COR-L47 (cell line): Measurements from ENCODE around the gene DLG1.
"Not testable (repeated sequence)": the region's sequence is repeated elsewhere in the genome, so short reads cannot be mapped to it uniquely, and the experiment has no call there.

Experiments
- DNase-seq: peaks from one replicate; lab custom pipeline; 2025; lab: John Stamatoyannopoulos, UW

The DLG1 gene

DNA sequence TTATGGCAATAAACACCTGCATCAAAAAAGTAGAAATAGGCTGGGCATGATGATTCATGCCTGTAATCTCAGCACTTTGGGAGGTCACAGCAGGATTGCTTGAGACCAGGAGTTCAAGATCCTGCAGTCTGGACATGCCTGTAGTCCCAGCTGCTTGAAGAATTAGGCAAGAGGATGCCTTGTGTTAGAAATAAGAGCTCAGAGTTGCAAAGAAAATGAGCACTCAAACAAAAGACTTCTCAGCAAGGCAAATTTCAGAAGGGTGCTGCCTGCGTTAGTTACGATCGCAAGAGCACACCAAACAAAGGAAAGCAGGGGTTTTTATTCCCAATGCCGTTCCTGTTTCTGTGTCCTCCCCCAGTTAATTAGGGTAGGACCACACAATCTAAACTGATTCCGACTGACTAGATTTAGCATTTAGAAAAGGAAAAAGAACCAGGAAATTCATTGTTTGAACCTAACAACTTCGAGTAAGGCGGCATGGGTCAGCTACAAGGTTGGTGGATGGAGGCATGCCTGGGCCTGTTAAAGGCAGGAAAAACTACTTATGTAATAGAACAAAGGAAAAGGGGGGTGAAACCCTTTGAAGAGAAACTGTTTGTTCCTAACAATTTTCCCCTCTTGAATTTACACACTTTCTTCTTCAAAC is 55.5 kb downstream of the DLG1 start:
- no peak for DNase-seq

DNA sequence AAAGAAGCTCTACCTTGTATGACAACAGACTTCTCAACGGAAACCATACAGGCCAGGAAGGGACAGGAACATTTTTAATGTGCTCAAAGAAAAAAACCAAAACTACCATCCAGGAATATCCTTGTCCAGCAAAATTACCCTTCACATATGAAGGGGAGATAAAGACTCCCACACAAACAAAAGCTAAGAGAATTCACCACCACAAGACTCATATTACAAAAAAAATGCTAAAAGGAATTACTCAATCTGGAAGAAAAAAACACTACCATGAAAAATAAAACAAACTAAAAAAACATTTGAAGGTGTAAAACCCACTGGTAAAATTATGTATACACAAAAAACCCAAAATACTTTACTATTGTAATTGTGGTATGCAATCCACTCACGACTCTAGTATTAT is 57.2 kb downstream of the DLG1 start:
- no peak for DNase-seq

DNA sequence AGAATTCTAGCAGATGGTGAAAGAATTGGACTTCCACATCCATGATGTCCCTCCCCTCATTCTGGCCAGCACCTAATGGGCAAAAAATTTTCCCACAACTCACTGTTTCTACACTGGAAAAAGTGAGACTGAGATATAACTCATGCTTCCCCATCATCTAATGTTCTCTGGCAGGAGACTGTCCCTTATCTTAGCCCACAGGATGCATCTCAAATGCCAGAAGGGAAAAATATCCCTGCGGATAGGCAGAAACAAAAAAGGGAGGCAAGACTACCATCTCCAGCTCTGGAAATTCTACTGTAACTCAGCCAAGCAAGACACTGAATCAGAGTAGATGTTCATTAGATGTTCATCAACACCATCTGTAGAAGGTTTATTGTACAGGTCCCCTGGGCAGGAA is 58.6 kb downstream of the DLG1 start:
- DNase-seq = no peak

DNA sequence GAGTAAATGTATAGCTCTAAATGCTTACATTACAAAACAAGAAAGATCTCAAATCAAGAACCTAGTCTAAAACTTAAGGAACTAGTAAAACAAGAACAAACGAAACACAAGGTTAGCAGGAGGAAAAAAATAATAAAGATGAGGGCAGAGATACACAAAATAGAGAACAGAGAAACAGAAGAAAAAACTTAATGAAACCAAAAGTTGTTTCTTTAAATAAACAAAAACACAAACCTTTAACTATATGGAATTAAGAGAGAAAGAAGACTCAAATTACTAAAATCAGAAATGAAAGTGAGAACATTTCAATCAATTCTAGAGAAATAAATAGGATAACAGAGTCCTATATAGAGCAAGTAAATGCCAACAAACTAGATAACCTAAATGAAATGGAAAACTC is 59.6 kb downstream of the DLG1 start:
- DNase-seq = no peak

DNA sequence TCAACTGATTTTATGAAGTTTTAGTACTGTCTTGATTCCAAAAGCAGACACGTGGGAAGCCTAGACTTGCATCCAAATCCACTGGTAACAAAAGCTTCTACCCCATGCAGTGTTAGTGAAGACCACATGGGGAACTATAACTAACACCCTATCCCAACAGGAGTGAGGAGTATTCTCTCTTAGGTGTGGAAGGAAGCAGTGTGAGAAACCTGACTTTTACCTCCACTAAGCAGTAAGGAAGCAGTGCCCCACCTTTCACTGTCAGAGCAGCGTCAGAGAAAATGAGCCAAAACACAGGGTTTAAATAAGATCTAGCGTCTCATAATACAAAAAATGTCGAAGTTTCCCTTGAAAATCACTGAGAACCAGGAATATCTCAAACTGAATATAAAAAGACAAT is 60.5 kb downstream of the DLG1 start:
- DNase-seq = no peak

DNA sequence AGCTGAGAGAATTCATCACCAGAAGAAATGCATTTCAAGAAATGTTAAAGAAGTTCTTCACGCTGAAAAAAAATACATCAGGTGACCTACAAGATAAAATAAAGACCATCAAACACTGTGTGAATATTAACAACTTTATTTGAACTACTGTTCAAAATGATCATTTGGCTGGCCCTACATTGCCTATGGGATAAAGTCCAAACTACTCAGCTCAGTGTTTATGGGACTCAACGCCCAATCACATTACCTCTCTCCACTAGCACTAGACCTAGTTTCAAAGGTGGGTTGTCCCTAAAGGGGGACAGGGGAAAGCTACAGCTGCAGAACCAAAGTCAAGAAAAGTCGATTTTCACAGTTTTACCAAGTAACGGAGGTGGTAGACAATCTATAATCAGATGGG is 62.0 kb downstream of the DLG1 start:
- no peak for DNase-seq

DNA sequence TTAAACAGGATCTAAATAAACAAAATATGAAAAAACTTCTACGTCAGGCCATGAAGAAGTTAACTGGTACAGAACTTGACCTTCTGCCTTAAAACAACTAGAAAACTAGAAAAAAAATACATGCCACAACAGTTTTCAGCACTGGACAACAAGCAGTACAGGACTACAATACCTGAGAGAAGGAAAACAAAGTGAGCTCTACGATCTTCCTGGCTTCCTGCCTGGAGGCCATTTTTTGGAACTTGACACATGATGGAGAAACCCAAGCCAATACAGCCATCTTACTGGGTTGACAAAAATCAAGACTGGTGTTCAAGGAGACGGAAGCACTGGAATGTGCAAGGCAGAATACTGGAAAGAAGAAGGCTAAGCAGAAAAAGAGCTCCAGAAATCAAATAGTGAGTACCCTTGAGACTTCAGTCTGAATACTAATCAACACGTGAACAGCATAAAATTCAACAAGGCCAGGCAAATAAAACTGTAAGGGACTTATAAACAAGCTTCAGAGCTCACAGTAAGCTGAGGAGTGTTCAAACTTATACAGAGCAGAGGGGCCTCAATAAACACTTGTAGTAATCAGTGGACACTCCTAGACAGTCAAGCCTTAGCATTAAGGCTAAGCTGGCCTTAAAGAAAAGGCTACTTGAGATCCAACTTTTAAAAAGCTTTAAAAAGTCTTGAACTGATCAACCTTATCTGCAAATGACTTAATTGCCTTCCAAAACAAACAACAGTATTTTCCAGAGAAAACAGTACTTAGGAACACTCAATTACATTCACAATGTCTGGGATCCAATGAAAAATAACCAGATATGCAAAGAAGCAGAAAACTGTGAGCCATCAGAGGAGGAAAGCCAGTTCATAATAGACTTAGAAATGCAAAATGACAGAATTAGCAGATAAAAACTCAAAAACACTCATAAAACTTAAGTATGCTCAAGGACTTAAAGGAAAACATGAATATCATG is 63.2 kb downstream of the DLG1 start:
- DNase-seq = no peak

DNA sequence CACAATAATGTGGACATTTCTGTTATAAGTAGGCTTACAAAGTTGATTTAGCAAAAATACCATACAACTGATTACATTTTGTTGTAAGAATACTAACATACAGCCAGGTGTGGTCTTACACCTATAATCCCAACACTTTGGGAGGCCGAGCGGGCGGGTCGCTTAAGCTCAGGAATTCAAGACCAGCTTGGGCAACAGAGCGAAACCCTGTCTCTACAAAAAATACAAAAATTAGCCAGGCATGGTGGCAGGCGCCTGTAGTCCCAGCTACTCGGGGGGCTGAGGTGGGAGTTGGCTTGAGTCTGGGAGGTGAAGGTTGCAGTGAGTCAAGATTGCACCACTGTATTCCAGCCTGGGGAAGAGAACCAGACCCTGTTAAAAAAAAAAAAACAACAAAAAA is 67.1 kb downstream of the DLG1 start:
- no peak for DNase-seq

DNA sequence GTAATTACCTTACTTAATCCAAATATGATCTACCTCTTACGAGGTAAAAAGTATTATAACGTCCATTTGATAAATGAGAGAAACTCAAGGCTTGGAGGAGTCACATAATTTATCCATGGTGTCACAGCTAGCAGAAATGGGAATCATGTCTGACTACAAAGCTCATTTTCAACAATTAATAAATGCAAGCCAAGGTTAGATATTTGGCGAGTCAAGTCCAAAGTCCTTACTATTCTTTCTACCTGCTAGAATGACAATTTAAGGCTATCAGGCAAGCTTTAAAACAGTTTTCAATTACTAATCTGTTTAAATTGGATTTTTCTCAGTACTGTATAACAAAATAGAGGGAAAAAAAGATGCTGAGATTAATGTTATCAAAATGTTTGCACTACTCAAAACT is 68.6 kb downstream of the DLG1 start:
- DNase-seq = no peak

DNA sequence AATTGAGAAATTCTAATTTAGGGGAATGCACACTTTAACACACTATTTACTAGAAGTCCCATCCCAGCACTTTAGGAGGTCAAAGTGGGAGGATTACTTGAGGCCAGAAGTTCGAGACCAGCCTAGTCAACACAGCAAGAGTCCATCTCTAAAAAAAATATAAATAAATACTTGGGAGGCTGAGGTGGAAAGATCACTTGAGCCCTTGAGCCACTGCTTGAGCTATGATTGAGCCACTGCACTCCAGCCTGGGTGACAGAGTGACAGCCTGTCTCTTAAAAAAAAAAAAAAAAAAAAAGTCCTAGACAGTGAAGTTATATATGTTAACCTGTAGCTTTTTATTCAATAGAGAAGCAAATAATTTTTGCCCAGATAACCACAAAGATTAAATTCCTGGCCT is 69.2 kb downstream of the DLG1 start:
- no peak for DNase-seq

DNA sequence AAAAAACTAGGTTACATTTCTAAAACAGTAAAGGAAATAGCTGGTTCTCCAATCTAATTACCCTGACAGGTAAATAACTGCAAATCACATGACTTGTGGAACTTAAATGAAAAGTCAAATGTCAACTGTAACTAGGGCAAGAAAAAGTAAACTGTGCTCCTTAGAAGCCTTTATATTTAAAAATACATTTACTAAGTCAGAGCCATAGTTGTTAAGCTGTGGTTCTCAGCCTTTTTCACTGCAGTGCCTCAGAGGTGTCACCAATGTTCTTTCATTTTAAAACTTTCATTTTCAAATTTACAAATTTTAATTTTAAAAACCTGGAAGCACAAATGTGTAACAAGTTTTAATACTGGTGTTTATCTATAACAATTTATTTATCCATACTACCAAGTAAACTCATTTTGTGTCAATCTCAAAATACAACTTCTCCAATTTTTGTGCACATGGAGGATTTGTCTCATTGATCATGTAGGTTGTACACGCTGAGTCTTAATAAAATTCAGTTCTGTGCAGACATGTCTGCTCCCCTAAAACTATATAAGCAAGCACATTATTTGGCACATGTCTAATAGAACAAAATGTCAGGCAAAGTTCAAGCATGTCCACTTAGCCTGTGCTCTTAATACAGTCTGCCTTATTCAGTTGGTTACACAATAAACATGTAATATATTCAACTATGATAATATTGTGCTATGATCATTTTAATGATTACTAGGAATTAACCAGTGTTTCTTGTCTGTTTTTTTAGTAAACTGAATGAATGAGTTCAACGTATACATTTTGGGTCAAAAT is 70.4 kb downstream of the DLG1 start:
- no peak for DNase-seq

DNA sequence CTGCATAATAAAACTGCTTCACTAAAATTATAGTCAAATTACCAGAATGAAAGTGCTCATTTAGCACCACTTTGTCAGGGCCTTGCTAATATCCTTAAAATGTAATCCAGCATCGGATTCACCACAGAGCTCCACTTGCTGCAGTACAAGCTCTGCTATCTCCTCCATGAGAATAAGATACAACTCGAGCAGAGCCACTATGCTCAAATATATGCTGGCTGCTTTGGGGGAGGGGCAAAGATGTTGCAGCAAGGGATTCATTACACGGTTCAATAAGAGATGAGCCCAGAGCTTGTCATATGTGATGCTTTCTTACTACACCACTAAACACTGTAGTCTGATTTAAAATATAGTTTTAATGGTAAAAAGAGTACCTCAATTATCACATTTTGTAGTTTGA is 72.2 kb downstream of the DLG1 start:
- DNase-seq = no peak

DNA sequence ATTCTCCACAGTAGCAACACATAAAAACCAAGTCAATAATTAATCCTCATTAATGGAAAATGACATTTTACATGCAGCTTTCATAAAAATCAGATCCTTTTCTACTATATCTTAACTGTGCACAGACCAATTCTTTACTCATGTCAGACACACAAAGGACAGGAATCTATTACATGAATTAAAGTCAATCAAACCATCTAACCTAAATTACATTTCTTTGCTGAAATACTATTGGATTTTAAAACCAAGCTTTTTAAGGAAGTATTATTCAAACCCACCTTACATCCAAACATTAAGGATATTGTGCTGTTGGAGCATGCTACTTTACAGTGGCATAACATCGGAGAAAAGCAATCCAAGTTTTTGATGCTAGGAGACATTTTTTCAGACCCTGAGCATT is 72.8 kb downstream of the DLG1 start:
- no peak for DNase-seq

DNA sequence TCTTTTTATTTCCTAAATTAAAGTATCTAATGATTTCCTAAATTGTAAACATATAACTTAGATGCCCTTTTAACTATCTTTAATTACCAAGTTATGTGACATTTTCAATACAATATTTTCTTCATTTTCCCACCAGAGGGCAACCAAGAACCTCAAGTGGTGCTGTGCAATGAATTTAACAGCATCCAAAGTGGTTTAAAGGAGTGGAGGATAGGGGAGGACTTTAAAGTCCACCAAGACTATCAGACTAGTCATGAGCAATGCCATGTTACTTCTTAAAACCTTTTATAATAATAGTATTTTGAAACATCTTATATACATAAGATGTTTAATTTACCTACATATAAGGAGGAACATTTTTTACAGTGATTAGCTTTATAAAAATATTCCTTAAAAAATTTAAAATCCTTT is 74.4 kb downstream of the DLG1 start:
- peak; percentile 51 for DNase-seq

DNA sequence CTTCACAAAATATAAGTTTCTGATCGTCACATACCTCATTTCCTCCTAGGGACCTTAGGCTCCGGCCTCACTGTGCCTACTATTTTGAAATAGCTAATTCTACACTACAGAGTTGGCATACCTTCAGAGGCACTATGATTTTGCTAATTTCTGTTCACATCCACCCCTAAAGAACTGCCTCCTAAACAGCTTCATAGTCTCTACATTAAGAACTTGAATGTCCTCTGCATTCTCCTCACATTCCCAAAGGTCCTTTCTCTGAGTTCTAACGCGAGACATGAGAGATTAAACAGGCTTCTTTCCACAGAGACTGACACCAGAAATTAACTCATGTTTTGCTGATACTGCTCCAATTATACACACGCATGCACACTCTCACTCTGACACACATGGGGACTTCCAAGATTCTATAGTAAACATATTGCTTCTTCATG is 75.5 kb downstream of the DLG1 start:
- no peak for DNase-seq

DNA sequence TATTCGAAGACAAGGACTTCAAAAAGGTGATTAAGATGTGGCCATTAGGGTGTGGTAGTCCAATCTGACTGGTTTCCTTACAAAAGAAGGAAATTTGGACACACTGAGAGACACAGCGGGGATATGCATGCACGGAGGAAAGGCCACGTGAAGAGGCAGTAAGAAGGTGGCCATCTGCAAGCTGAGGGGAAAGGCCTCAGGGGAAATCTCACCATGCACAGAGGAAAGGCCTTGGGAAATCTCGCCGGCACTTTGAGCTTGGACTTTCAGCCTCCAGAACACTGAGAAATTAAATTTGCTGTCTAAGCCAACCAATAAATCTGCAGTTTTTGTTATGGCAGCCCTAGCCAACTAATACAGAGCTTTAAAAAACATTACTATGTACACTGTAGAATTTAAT is 78.8 kb downstream of the DLG1 start:
- DNase-seq = no peak

DNA sequence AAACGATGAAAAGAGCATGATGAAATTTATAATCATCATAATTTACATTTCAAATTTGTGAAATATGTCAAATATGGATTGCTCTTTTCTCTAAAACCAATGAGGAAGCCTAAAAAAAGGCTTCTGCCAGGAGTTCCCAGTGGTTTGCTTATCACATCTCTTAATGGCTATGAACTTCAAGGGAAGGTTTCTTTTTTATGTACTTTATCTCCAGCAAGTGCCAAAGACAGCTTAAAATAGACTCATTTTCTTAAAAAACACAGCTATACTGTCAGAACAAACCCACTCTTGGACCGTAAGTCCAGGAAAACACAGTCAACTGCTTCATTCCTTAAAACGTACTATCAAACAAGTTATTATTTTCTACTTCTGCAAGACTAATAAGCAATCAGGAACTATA is 80.2 kb downstream of the DLG1 start:
- no peak for DNase-seq

DNA sequence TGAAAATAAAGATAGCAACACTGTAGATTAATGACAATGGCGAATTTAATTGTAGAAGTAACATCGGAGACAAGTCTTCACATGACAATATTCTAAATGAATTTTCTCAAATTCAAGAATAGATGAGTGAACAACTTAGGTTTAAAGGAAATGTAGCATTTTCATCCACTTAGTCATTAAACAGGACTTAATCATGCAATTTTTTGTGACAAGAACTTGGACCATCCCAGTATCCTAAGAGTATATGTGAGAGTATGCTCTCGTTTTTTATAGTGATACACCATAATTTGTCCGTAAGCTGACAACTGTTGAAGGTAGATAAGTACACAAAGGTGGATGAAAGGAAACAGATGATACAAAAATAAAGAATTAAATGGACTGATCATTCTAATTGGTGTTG is 81.5 kb downstream of the DLG1 start:
- no peak for DNase-seq

DNA sequence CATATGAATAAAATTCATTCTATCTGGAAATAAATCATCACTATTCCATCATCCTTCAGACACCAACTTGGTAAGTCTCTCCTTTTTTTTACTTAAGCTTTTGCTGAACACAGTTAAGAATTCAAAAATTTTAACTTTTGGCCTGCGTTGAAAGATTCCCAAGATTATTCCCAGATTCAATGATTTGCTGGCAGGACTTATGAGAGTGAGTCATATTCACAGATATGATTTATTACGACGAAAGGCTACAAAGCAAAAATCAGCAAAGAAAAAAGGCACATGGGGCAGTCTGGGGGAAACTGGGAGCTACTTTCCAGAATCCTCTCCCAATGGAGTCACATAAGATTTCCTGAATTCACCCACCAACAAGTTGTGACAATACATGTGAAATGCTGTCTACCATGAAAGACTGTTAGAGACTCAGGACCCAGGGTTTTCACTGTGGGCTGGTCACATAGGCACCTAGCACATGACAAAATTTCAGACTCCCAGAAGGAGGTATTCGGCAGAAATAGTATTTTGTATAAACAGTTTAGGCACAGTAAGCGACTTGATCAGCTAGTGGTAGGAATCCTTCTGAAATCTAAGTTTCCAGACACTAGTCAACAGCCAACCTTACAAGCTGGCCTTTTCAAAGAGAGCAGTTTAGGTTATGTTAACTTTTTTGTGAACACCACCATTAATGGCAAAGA is 82.1 kb downstream of the DLG1 start:
- DNase-seq = no peak

DNA sequence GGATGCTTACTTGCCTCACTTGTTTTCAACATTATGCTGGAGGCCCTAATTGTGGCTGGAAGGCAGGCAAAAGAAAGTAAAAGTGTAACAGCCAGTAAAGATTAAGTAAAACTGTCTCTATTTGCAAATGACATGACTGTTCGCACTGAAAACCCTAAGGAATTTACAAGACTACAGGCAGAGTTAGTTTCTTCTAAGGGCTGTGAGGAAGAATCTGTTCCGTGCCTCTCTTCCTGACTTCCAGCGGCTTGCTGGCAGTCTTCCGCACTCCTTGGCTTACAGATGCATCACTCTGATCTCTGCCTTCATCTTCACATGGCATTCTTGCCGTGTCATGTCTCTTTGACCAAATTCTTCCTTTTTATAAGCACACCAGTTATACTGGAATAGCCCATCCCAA is 86.1 kb downstream of the DLG1 start:
- no peak for DNase-seq

DNA sequence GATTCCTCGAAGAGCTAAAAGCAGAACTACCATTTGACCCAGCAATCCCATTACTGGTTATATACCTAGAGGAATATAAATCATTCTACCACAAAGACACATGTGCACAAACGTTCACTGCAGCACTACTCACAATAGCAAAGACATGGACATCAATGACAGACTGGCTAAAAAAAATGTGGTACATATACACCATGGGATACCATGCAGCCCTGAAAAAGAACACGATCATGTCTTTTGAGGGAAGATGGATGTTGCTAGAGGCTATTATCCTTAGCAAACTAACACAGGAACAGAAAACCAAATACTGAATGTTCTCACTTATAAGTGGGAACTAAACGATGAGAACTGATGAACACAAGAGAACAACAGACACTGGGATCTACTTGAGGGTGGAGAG is 86.7 kb downstream of the DLG1 start:
- not testable (repeated sequence) for DNase-seq
